Panc1 (cell line): ENCODE data around the gene TEX22.

ENCODE experiments used
- SIN3A ChIP-seq: IDR thresholded peaks from 2 replicates; pipeline ENCODE4 v1.6.1; 2012; ENCODE audit warnings: low read depth, mild to moderate bottlenecking, low read length, moderate library complexity, borderline replicate concordance; ENCODE audit not compliant: insufficient read depth
- TCF7L2 ChIP-seq: IDR thresholded peaks from 2 replicates; pipeline ENCODE4 v1.6.1; 2011; ENCODE audit warnings: mild to moderate bottlenecking, low read depth, low read length, inconsistent platforms

DNA sequence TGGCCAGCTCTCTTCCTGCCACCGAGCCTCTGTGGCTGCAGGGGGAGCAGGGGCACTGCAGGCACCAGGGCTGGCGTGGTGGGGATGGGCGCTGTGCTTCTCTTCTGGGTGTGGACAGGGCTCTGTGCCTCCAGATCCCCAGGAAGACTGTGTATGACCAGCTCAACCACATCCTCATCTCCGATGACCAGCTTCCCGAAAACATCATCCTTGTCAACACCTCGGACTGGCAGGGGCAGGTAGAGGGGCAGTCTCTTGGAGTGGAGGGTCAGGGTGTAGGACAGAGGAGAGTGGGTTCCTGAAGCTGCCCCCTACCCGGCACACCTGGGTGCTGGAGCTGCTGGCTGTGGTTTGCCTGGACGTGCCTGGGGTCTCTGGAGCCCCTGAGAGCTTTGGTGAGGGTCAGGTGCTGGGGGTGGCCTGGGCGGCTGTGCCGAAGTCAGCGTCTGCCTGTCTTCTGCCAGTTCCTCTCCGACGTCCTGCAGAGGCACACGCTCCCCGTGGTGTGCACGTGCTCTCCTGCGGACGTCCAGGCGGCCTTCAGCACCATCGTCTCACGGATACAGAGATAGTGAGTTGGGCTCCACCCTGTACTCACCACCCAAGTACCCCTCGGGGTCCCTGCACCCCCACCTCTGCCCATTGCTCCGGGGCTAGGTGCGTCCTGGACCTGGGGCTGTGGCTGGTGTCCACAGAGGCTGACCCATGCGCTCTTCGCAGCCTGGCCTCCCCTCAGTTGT is 15.8 kb upstream of the TEX22 start:
- TF ChIP-seq SIN3A = no peak
- TF ChIP-seq TCF7L2 = no peak
